ENCODE results near the gene KCNIP1.

- TF ChIP-seq CTCF (IDR thresholded peaks at IDR 0.05) (no peak), POLR2A (IDR thresholded peaks at IDR 0.05) (no peak)
Observed at GRCh38 chr5:170466988-170467707, 36.7 kb upstream of the KCNIP1 start.

Data from body of pancreas (tissue), 4 donors.